DND-41 (cell line): ENCODE data around the gene SLF2.

Experiments used
- ATAC-seq: fragments of 200-7000 bp; cut with Tn5 transposase; 3 replicates; pipeline ENCODE4 v1.9.1; 2021; ENCODE audit warnings: low read depth; ENCODE audit not compliant: insufficient read depth
- DNase-seq: peaks from one replicate; pipeline ENCODE4 v3.0.0-alpha.2; 2020
- H2AFZ ChIP-seq: 2 replicates; pipeline ENCODE4 v1.6.0; 2012; ENCODE audit warnings: low read depth, low read length
- H3K27ac ChIP-seq: 2 replicates; pipeline ENCODE4 v1.5.1; 2012; ENCODE audit warnings: low read length, inconsistent platforms
- H3K27me3 ChIP-seq: fragments of 200-600 bp; sonication (generic); 2 replicates; pipeline ENCODE4 v1.6.0; 2012; ENCODE audit warnings: low read length, mild to moderate bottlenecking, inconsistent platforms; ENCODE audit not compliant: insufficient read depth, poor library complexity
- H3K36me3 ChIP-seq: 2 replicates; pipeline ENCODE4 v1.5.1; 2012; ENCODE audit warnings: low read length, inconsistent platforms; ENCODE audit not compliant: insufficient read depth
- H3K4me1 ChIP-seq: 2 replicates; pipeline ENCODE4 v1.5.1; 2012; ENCODE audit warnings: mild to moderate bottlenecking, low read length; ENCODE audit not compliant: insufficient read depth
- H3K4me2 ChIP-seq: 2 replicates; pipeline ENCODE4 v1.6.0; 2012; ENCODE audit warnings: mild to moderate bottlenecking, moderate library complexity, low read length, inconsistent platforms; ENCODE audit not compliant: insufficient read depth
- H3K4me3 ChIP-seq, 2 experiments: fragments of 200-600 bp in 1 of 2; shearing (Covaris generic) in 1 of 2; 2 replicates each; pipeline ENCODE4 v1.5.1; 2012 to 2016; ENCODE audit warnings: inconsistent platforms in 2 of 2, low read length in 2 of 2, mild to moderate bottlenecking in 2 of 2, low read depth in 1 of 2, moderate library complexity in 1 of 2
- H3K79me2 ChIP-seq: 2 replicates; pipeline ENCODE4 v1.6.0; 2012; ENCODE audit warnings: low read length, inconsistent platforms; ENCODE audit not compliant: insufficient read depth
- H3K9ac ChIP-seq: 2 replicates; pipeline ENCODE4 v1.6.0; 2012; ENCODE audit warnings: low read depth, mild to moderate bottlenecking, inconsistent platforms, low read length, moderate library complexity
- H3K9me3 ChIP-seq: 2 replicates; pipeline ENCODE4 v1.5.1; 2012; ENCODE audit warnings: low read length, moderate library complexity, mild to moderate bottlenecking, inconsistent platforms; ENCODE audit not compliant: insufficient read depth, severe bottlenecking
- H4K20me1 ChIP-seq: 2 replicates; pipeline ENCODE4 v1.6.0; 2012; ENCODE audit warnings: low read length; ENCODE audit not compliant: insufficient read depth
- EZH2 ChIP-seq: IDR thresholded peaks from 3 replicates; pipeline ENCODE4 v1.6.1; 2012; ENCODE audit warnings: borderline replicate concordance, low read depth, mild to moderate bottlenecking, moderate library complexity, low read length, inconsistent platforms; ENCODE audit not compliant: severe bottlenecking
- TF ChIP-seq, protein P1 (sequence below): IDR thresholded peaks from 2 replicates; pipeline ENCODE4 v1.5.1; 2012; ENCODE audit warnings: borderline replicate concordance, low read length, moderate library complexity, mild to moderate bottlenecking; ENCODE audit not compliant: poor library complexity, severe bottlenecking; ENCODE audit errors: extremely low read depth

Gene SLF2

DNA sequence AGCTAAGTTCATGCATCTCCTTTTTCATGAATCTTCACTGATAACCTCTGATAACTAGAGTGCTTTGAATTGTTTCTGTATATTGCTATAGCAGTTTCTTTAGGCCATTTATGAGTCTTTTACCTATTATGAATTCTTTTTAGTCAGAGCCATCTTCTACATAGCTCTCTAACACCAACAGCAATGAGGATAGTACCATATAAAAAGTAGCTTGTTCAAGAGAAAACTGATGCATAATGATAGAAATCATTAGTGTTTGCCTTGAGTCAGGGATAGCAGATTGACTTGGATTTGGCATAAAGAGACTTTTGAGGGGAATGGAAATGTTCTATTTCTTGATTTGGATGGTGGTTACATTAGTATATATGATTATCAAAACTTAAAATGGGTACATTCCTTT, 30.7 kb downstream of the SLF2 start:
- no peaks in the 10 kb centered on the region for H3K9me3 ChIP-seq
- ATAC-seq = no peak; the same call in 2 of the 3 replicates
- no peak overlapping the region for H3K27ac ChIP-seq
- no peak for DNase-seq
- no peaks in the 10 kb centered on the region for H3K79me2 ChIP-seq
- no peak overlapping the region for H2AFZ ChIP-seq
- H3K4me1 ChIP-seq = no peaks in the 10 kb centered on the region; the same call in 1 of the 2 replicates
- H3K27me3 ChIP-seq = no peaks in the 10 kb centered on the region
- peaks cover 92% of the 10 kb centered on the region for H3K36me3 ChIP-seq
- no peak overlapping the region for H3K4me3 ChIP-seq
- no peak overlapping the region for H3K4me2 ChIP-seq
- no peaks in the 10 kb centered on the region for H4K20me1 ChIP-seq
- TF ChIP-seq EZH2 = no peak
- no peak overlapping the region for H3K9ac ChIP-seq

DNA sequence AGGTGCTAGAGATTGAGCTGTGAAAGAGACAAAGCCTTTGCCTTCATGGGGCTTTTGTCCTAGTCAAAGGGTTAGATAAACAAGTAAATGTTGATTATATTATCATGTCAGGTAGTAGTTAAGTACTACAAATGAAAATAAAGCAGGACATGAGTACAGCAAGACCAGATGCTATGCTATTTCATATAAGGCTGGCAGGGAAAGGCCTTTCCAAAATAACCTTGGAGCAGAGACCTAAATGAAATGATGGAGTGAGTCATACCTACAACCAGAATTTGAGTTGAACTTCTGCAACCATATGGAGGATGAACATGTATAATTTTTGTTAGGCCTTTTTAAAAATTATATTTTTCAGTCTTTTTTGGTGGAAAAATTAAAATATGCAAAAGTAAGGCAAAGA, 33.0 kb downstream of the SLF2 start:
- Histone ChIP-seq H3K4me3 (no peak overlapping the region), H3K9ac (no peak overlapping the region), H3K36me3 (peaks cover 94% of the 10 kb centered on the region), H3K9me3 (no peaks in the 10 kb centered on the region), H3K27me3 (no peaks in the 10 kb centered on the region), H3K79me2 (no peaks in the 10 kb centered on the region), H3K4me1 (no peaks in the 10 kb centered on the region; the same call in 1 of the 2 replicates), H4K20me1 (no peaks in the 10 kb centered on the region), H3K27ac (no peak overlapping the region), H2AFZ (no peak overlapping the region), H3K4me2 (no peak overlapping the region)
- TF ChIP-seq, protein P1, sequence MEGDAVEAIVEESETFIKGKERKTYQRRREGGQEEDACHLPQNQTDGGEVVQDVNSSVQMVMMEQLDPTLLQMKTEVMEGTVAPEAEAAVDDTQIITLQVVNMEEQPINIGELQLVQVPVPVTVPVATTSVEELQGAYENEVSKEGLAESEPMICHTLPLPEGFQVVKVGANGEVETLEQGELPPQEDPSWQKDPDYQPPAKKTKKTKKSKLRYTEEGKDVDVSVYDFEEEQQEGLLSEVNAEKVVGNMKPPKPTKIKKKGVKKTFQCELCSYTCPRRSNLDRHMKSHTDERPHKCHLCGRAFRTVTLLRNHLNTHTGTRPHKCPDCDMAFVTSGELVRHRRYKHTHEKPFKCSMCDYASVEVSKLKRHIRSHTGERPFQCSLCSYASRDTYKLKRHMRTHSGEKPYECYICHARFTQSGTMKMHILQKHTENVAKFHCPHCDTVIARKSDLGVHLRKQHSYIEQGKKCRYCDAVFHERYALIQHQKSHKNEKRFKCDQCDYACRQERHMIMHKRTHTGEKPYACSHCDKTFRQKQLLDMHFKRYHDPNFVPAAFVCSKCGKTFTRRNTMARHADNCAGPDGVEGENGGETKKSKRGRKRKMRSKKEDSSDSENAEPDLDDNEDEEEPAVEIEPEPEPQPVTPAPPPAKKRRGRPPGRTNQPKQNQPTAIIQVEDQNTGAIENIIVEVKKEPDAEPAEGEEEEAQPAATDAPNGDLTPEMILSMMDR = no peak
- no peak for TF ChIP-seq EZH2
- no peak for ATAC-seq
- no peak for DNase-seq

DNA sequence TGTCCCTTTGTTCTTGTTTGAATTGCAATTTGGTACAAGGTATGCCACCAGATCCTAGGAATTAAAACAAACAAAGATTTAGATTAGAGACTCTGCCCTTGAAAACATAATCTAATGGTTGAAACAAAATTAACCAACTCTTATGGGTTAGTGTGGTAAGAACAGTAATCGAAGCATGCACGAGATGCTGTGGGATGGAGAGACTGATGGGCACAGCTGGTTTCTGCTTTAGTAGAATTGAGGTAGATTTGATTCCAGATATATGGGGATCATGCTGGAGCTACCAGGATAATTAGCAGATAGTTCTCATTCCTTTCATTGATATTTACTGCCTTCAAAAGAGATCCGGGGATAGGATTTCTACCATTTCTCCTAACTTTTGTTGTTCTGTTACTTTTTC, 36.2 kb downstream of the SLF2 start:
- H3K9me3 ChIP-seq = no peaks in the 10 kb centered on the region
- H2AFZ ChIP-seq = no peak overlapping the region
- H3K79me2 ChIP-seq = no peaks in the 10 kb centered on the region
- ATAC-seq (no peak), DNase-seq (no peak)
- no peak overlapping the region for H3K4me3 ChIP-seq
- no peaks in the 10 kb centered on the region for H4K20me1 ChIP-seq
- no peak overlapping the region for H3K9ac ChIP-seq
- H3K4me2 ChIP-seq = no peak overlapping the region
- peaks cover 79% of the 10 kb centered on the region for H3K36me3 ChIP-seq
- TF ChIP-seq, protein P1 = no peak
- no peak for TF ChIP-seq EZH2
- no peaks in the 10 kb centered on the region for H3K27me3 ChIP-seq
- no peaks in the 10 kb centered on the region for H3K4me1 ChIP-seq
- H3K27ac ChIP-seq = no peak overlapping the region

DNA sequence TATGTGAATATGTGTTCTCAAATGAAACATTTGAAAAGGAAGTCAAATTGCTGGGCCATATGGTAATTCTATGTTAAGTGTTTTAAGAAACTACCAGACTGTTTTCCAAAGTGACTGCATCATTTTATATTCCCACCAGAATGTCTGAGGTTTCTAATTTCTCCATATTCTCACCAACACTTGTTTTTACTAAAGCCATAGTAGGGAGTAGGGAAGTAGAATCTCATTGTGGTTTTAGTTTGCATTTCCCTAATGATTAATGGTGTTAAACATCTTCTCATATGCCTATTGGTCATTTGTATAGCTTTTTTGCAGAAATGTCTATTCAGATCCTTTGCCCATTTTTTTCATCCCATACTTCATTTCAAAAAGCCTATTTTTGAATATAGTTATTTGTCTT, 47.5 kb downstream of the SLF2 start:
- no peaks in the 10 kb centered on the region for H4K20me1 ChIP-seq
- TF ChIP-seq, protein P1 = no peak
- no peak for TF ChIP-seq EZH2
- no peak overlapping the region for H3K9ac ChIP-seq
- no peaks in the 10 kb centered on the region for H3K27me3 ChIP-seq
- no peak overlapping the region for H3K27ac ChIP-seq
- no peaks in the 10 kb centered on the region for H3K4me1 ChIP-seq
- H2AFZ ChIP-seq = no peak overlapping the region
- ATAC-seq = no peak
- H3K9me3 ChIP-seq = no peaks in the 10 kb centered on the region
- H3K4me2 ChIP-seq = no peak overlapping the region
- H3K4me3 ChIP-seq = no peak overlapping the region
- H3K79me2 ChIP-seq = no peaks in the 10 kb centered on the region
- H3K36me3 ChIP-seq = peaks cover 78% of the 10 kb centered on the region
- DNase-seq = no peak
